RCC 7860 (cell line): ENCODE data around the gene DTWD2.

ENCODE experiments used
- DNase-seq: peaks from one replicate; pipeline ENCODE4 v3.0.0-alpha.2; 2015; ENCODE audit warnings: low spot score
- FAIRE-seq: peaks from 2 replicates; lab custom pipeline; 2012; peaks lifted over from hg19 to GRCh38; lab: Jason Lieb, UNC

The DTWD2 gene, protein sequence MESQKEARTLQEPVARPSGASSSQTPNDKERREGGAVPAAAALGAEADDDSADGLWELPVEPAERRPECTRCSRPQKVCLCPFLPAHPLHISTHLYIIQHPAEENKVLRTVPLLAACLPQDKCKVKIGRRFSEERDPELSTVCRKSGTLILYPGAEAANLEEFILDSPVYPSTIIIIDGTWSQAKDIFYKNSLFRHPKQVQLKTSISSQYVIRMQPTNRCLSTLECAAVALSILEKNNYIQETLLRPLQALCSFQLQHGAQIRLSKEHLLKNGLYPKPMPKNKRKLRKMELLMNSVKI

DNA sequence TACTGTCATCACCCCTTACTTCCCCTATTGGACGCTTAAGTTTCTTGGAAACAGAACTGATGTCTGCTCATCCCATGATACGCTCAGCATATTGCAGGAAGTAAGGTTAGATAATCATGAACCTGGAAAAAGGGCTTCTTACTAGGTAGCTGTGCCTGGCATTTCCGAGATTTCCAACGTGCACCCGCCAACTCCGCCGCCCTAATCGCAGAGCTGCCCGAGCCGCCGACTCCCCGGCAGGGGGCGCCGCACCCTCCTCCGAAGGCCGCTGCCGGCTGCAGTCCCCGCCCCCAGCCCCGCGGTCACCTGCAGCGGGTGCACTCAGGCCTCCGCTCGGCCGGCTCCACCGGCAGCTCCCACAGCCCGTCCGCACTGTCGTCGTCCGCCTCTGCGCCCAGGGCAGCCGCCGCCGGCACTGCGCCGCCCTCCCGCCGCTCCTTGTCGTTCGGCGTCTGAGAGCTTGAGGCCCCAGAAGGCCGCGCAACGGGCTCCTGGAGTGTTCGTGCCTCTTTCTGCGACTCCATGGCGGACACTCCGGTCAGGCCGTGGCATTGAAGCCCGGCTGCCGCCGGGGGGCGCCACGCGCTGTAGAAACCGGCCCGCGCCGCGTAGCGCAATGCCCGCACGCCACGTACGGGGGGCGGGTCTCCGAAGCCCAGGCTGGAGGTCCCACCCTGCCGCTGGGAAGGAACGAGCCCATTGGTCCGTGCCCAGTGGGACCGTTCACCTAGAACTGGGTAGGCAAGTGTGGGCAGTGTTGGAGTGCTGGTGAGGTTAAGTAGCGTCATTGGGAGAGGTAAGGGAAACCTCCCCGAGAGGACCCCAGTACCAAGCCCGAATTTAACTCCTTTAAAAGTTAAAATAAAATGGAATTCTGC, at the start of gene DTWD2:
DTWD2 (minus strand) TSS at position 560 of the 878 bp plus-strand sequence; CDS start at position 524, 36 bp downstream.
- peak; percentile 81 for DNase-seq
- peak; percentile 62 for FAIRE-seq

DNA sequence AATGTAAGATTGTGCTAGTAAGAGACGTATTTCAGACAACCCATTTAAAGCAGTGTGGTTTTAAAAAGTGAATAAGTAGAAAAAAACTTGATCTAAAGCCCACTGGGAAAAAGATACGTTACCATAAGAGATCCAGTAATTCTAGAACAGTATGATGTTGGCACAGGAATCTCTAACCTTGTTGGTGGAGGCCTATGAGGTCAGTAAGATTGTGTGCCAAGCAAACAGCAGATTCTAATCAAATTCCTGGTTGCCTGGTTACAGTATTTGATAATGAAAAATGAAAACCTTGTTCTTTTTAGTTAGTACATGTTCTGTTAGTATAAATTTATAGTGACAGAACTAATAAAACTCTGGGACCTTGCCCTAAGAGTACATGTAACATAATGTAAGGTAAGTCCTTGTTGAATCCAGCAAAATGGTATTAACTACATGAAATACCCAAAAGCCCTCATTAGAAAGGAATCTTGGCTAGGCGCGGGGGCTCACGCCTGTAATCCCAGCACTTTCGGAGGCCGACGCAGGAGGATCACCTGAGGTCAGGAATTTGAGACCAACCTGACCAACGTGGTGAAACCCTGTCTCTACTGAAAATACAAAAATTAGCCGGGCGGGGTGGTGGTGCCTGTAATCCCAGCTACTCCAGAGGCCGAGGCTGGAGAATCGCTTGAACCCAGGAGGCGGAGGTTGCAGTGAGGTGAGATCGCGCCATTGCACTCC, 49.3 kb upstream of the DTWD2 start:
- FAIRE-seq: no peak

DNA sequence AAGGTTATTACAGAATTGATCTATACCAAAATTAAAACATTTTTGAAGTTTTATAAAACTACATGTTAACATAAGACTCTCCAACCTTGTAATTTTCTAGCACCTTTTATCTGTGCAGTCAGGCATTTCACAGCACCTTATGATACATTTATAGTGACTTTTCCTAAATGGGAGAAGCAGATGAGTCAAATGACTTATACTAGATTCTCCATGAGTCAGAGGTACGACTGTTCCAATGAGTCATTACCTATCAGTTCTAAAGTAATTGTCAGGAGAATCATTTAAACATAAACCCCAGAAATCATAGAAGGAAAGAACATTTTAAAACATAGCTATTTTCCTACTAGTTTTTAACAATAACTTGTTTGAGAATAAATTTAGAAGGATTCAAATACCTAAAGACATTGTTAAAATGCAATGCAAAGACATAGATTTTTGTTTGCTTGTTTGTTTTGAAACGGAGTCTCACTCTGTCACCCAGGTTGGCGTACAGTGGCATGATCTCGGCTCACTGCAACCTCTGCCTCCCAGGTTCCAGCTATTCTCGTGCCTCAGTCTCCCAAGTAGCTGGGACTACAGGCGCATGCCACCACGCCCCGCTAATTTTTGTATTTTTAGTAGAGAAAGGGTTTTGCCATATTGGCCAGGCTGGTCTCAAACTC, 47.9 kb upstream of the DTWD2 start:
- FAIRE-seq (peak; percentile 97), DNase-seq (peak; percentile 75)

More for the DNA sequence above, 49.3 kb upstream of the DTWD2 start:
- DNase-seq: no peak

DNA sequence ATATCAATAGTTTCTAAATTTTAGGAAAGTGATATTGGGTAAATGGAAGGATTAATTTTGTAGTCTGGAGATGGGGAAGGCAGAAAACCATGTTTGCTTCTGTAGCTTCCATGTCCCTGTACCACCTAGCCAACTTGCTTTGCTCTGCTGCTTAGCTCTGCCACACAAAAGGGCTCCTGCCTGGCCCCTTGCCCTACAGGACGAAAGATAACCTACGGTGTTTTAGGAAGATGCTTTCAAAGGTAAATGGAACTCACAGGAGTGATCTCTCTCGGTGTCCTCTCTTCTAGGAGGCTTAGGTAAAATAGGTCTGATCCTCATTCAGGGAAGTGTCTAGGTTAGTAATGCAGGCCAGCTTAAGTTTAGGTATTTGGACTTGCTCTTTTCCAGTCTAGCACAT, 44.8 kb upstream of the DTWD2 start:
- FAIRE-seq (no peak), DNase-seq (no peak)

DNA sequence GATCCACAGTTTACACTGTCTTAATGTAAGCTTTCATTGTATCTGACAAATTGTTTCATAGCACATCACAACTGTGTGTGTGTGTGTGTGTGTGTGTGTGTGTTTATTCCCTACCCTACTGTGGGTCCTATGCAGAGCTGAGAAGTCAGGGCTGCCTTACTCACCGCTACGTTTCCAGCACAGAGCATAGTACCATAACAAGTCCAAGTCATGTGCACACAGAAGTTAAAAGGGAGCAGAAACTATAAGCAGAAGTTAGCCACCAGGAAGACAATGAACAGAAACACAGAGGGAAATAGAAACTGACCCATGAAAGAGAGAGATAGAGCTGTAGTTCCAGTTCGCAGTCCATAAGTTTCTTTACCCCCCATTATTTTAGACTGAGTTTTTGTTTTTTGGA, 44.3 kb upstream of the DTWD2 start:
- FAIRE-seq (no peak), DNase-seq (no peak)

DNA sequence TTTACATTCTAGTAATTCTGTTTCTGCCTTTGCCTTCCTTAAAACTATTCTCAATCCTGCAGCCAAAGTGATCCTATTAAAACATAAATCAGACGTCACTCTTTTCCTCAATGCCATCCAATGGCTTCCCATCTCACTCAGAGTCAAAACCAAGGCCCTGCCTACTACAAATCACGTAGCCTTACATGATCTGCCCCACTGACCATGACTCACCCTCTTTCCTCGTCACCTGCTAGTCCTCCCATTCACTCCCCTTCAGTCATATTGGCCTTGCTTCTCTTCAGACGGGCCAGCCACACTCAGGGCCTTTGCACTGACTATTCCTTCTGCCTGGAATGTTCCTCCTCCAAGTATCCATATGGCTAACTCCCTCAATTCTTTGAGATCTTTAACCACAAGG, 43.6 kb upstream of the DTWD2 start:
- FAIRE-seq: peak; percentile 80

DNA sequence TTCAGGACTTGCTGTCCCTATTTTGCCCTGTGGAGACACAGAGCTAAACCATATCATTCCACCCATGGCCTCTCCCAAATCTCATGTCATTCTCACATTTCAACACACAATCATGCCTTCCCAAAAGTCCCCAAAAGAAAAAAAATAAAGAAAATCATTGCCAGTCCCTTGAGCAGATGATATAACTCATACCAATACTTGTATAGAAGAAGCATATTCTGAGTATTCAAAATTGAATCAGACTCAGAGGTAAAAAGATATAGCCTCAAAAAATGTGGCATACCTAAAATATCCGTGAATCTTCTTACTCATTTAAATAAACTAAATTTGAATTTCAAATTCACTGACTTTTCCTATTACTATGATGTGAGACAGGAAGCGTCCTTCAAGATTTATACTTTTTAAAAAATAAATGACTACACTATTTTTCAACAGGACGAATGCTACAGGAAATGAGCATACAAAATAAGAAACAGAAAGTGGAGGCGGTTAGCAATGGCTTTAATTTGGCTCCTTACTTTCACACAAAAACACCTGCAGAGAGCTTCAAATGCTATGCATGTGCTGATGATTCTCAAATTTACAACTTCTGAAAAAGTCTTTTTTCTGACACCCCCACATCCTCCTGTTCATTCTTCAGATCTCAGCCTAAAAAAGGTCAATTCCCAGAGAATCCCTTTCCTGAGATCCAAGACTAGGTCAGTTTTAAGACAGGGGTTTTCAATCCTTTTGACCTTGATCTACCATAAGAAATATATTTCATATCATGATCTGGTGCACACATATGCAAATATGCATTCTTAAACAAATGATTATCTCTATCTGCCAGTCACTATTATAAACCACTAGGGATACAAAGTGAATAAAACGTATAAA, 42.9 kb upstream of the DTWD2 start:
- FAIRE-seq (no peak), DNase-seq (no peak)

More for the DNA sequence above, 43.6 kb upstream of the DTWD2 start:
- peak; percentile 75 for DNase-seq

DNA sequence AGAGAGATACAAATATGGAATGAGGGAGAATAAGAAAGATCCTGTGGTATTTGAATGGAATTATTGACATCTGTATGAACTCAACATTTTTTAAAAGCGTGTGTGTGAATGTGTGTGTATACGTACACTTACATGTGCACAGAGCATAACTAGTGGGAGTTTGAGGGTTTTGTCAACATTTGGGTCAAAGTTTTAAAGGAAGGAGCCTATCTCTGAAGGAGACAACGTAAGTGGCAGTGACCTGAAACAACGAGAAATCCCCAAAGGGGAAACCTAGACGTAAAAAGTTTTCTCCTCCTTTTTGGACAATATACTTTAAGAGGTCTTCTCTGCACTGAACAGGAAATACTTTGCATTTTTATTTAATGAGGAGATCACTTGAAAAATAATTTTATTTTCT, 40.2 kb upstream of the DTWD2 start:
- FAIRE-seq (no peak), DNase-seq (no peak)

DNA sequence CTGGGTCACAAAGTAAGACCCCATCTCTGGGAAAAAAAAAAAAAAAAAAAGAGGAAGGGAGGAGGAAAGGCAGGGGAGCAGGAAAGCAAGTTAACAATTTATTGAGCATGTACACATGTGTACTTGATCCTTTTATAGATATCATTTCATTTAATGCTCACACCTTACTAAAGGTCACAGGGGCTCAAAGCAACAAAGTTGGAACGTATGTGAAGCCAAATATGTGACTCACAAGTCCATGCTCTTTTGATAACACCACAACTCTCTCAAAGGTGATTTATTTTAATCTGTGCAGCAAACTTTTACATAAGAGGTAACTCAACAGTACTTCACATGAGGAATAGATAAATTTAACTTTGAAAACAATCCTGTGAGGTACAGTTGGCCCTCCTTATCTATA, 34.4 kb upstream of the DTWD2 start:
- FAIRE-seq: no peak
- no peak for DNase-seq

DNA sequence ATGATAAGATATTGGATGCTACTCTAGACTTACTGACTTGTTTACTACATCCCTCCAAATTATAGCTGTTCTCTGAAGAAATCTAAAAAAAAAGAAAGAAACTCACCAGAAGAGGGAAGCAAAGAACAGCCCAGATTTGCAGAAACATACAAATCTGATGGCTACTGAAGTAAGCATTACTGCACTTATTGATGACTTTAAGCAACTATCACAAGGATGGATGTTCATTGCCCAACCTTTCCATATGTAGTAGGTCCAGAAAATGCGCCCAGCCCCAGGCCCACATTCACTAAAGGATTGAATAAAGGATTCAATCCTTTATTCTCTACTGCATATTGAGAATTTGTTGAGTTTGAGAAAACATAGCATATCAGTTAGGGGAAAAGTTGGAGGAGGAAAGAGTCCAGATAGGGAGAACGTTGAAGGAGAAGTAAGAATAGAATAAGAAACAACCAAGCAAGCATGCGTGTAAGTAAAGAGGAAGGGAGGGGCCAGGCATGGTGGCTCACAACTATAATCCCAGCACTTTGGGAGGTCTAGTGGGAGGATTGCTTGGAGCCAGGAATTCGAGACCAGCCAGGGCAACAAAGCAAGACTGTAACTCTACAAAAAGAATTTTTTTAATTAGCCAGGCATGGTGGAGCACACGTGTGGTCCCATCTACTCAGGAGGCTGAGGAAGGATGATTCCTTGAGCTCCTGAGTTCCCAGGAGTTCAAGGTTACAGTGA, 33.8 kb upstream of the DTWD2 start:
- FAIRE-seq (peak; percentile 5), DNase-seq (peak; percentile 36)

DNA sequence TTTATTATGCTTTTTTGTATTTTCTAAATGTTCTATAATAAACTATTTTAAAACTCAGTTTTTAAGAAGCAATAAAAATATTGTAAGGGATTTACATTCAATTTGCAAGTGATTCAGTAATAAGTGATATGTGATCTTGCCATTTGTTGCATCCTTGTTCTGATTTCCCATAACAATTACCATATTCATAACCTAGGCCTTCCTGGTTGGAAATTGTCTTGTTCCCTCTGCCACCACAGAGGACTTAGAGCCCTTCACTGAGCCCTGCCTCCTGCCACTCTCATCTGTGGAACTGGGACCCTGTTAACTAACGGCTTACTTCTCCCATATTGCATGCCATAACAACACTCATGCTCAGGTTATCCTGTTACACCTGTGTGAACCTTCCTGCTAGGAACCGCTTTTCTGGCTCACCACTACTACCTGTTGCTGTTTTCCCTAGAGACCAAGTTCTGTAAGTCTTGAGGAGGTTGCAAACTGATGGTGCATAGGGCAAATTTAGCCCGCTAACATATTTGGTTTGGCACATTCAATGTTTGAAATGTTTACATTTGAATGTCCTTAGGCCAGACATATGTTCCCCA, 32.9 kb upstream of the DTWD2 start:
- FAIRE-seq: no peak

DNA sequence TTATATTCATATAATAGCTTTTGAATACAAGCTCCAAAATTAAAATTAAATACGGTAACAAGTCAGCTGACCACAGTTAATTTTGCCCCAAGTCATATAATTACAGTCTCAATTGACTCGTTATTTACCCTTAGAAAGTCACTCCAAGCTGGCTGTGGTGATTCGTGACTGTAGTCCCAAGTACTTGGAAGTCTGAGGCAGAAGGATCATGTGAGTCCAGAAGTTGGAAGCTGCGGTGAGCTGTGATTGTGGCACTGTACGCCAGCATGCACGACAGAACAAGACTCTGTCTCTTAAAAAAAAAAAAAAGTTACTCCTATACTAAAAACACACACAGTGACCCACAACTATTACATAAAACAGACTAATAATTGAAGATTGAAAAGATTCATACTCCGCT, 31.6 kb upstream of the DTWD2 start:
- DNase-seq (no peak), FAIRE-seq (no peak)

More for the DNA sequence above, 32.9 kb upstream of the DTWD2 start:
- DNase-seq: no peak

DNA sequence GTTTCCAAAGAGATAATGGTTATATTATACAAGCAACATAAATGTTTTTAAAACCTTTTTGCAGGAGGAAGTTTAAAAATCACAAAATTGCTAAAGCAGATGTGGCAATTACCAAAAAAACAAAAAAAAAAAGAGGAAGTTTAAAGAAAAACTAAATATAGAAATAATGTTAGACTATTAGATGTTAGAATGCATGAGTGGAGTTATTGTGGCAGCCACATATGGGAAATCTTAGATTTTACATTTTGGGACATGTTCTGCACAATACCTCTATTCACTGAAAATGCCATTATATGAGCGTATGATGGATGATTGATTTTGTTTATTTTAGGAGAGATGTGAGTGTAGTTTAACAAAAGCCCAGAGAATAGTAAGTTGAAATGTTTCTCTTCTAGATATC, 31.2 kb upstream of the DTWD2 start:
- no peak for FAIRE-seq
- no peak for DNase-seq

DNA sequence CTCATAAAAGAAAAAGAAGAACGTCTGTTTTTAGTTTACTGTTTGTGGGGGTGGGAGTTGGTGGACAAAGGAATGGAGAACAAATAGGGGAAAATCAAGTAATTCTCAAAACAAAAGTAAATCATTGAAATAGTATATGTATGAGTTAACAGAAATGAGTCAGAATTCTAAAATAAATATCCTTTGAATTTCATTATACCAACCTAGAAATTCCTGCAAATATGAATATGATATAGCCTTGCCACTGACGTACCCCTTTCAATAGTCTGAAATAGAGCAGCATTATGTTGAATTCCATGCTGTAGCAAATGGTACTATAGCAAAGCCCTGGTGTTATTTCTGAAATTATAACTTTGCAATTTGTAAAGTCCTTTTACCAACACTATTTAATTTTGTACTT, 29.6 kb upstream of the DTWD2 start:
- DNase-seq (no peak), FAIRE-seq (no peak)

DNA sequence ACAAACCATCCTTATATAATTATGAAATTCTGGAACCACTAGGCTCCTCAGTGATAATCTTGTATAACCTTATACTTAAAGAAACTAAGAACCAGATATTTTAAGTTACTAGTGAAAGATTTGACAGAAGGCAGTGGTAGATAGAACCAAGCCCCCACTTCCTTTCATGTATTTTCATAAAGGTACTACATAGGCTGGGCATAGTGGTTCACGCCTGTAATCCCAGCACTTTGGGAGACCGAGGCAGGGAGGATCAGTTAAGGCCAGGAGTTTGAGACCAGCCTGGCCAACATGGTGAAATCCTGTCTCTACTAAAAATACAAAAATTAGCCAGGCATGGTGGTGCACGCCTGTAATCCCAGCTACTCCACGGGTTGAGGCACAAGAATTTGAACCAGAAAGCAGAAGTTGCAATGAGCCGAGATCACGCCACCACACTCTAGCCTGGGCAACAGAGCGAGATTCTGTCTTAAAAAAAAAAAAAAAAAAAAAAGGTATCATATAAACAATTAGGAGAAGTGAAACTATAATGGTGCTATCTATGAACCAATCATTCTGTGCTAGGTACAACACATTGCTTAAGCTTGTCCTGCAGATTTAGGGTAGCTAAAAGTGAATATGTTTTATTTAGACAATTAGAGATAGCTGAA, 27.9 kb upstream of the DTWD2 start:
- FAIRE-seq (no peak), DNase-seq (no peak)

DNA sequence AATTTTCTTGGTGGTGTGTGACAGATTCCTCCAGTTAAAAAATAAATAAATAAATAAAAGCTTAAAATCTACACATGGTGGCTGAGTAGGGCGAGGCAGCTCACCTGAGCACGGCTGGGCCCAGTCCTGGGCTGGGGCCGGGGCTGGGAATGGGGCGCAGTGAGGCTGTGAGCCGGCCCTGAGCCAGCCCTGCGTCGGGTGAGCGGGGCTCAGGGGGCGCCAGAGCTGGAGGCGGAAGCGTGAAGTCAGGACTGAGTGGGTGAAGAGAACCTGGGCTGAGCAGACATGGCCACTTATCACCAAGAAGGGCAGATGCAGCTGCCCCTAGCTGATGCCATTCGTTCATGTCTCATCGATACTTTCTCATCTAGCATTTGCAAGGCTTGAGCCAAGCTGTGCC, 22.8 kb upstream of the DTWD2 start:
- FAIRE-seq (no peak), DNase-seq (no peak)

DNA sequence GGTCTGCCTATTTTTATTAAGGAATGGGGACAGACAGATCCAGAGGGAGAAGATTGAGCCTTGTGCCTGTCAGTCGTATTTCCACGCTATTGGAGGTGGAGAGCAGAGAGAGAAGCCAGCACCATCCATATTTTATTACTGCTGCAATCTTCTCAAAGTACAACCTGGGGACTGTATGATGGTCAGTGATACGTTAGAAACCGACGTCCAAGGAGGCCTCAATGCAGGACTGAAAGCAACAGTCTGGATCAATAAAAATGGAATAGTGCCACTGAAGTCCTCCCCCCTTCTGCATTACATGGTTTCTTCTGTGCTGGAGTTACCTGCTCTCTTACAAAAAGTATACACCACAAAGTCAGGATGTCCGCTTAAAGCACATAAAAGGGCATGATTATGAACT, 21.9 kb upstream of the DTWD2 start:
- no peak for DNase-seq
- no peak for FAIRE-seq

DNA sequence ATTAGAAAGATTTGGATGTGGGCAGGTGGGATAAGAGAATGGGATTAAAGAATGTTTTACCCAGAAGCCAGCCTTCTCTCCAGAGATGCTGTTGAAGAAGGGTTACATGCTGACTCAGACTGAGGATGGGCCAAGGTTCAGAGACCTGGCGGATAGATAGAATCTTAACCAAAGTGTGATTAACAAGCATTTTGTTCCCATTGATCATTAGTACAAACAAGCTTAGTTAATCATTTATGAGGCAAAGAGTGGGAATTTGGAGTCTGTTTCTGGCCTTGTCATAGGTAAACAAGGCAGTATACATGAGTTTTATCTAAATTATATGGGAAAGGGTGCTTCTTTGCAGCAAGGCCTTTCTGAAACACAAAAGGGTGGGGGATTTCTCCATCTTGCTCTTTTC, 20.8 kb upstream of the DTWD2 start:
- DNase-seq (no peak), FAIRE-seq (no peak)
